Islet precursor cell (in vitro differentiated cells): ENCODE data around the gene ZEB1.
"Not testable (repeated sequence)": the region's sequence is repeated elsewhere in the genome, so short reads cannot be mapped to it uniquely, and the experiment has no call there.

Experiments
- DNase-seq: peaks from one replicate; pipeline ENCODE4 v3.0.0-alpha.2; 2018

Gene ZEB1

DNA sequence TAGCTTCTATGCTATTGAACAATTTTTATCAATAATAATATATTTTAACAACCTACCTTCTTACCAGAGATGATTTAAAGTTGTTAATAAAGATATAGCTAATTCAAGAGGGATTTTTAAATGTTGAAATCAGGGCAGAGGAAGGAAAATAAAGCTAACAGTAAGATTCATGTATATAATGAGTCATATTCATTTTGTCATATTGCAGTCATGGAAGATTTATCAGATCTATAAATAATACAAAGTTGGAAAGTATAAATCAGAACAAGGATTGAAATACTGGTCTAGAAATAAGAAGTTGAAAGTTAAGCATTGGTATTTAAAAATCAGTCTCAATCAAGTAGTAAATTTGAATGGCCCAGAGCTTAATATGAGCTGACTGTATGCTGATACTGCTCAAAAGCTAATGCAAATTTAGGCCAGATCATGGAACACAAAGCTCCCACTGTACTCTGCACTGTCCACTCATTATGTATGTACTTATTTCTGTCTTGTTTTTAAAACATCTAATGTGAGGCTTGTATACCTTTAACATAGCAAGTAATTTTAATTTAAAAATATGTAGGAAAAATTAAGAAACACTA, 196.9 kb downstream of the ZEB1 start:
- DNase-seq = no peak

- DNase-seq = no peak
These were observed 202.2 kb downstream of the ZEB1 start for GRCh38 chr10:31520986-31521831.

DNA sequence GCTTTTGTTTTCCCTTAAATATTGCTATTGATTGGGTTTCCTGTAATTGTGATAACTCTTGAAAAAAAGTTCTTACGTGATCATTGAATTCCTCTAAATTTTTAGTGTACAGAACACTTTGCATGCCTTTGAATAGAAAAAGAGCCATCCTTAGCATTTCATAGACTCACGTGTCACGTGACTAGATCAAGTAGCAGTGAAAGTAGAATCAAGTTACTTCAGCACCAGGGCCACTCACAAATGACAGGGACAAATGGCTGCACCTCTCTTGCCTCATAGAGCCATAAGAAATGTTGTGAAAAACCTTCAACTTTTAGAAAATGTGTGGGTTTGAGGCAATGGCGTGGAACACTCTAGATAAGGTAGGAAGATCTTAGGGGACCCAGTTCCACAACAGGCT, 203.8 kb downstream of the ZEB1 start:
- no peak for DNase-seq

DNA sequence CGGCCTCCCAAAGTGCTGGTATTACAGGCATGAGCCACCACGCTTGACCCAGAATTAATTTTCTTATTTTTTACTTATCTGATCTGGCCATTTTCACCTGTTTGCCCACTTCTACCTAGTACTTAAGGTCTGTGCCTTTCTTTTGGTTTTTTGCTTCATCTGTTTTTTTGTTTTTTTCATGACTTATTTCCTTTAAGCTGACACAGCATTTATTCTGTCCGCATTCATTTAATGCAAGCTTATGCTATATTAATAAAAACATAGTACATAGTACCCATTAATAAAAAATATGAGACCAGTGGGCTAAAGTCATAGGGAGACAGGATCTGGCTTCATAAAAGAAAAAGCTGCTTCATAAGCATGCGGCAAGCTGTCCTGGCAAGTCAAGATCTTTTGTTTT, 205.4 kb downstream of the ZEB1 start:
- DNase-seq = no peak

DNA sequence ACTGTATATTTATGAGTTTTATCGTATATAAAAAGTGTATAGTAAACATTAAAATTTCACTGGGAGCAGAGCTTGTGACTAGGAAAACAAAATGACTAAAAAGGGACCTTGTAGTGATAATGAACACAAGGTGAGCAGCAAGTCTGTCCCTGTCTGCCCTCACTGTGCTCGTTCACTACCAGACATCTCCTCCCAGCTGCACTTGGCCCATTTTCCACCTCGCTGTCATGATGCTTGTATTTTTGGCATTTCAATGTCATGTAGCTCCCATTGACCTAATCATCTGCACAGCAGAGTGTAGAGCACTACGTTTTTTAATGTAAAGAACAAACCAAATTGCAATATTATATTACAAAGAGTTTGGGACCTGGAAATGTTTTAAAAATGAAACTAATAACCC, 207.2 kb downstream of the ZEB1 start:
- DNase-seq = no peak

GRCh38 chr10:31526681-31527080, 207.7 kb downstream of the ZEB1 start:
- no peak for DNase-seq

DNA sequence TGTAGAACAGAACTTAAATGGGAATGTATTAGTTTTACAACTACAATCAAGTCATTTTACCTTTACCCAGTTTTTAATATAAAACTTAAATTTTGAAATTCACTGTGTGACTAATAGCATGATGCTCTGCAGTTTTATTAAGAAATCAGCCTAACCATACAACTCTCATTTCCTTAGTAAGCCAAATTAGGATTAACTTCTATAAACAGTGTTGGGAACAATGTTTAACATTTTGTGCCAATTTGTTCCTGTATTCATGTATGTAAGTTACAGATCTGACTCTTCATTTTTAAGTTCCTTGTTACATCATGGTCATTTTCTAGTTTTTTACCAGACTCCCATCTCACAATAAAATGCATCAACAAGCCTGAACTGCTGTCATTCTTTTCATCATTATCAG, 209.8 kb downstream of the ZEB1 start:
- DNase-seq = no peak

GRCh38 chr10:31536302-31536701, 217.3 kb downstream of the ZEB1 start:
- no peak for DNase-seq

GRCh38 chr10:31549896-31550295, 230.9 kb downstream of the ZEB1 start:
- no peak for DNase-seq

DNA sequence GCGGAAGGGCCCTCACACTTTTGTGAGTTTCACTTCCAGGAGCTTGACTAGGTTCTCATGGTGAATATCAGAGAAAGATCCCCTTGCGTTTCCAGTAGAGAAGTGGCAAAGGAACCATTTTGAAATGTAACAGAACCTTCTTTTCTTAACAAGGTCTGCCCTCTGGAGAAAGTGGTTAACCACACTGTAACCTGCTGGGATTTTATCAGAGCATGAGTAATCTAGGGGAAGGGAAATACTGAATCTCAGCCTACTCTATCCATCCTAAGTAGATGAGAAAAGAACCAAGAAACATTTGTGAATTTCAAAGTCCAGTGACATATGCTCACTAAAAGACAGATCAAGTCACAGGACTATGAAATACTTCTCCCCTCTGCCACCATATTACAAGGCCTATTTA, 235.5 kb downstream of the ZEB1 start:
- DNase-seq = no peak

DNA sequence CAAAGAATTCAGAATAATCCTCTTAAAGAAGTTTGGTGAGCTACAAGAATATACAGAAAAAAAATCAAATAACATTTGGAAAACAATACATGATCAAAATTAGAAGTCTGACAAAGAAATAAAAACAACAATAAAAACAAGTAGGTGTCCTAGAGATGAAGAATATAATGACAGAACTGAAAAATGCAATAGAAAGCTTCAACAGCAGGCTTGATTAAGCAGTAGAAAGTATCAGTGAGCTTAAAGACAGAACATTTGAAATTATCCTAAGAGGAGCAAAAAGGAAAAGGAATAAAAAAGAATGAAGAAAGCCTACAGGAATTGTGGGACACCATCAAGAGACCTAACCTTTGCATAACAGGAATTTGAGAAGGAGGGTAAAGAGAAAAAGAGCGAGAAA, 238.8 kb downstream of the ZEB1 start:
- no peak for DNase-seq

DNA sequence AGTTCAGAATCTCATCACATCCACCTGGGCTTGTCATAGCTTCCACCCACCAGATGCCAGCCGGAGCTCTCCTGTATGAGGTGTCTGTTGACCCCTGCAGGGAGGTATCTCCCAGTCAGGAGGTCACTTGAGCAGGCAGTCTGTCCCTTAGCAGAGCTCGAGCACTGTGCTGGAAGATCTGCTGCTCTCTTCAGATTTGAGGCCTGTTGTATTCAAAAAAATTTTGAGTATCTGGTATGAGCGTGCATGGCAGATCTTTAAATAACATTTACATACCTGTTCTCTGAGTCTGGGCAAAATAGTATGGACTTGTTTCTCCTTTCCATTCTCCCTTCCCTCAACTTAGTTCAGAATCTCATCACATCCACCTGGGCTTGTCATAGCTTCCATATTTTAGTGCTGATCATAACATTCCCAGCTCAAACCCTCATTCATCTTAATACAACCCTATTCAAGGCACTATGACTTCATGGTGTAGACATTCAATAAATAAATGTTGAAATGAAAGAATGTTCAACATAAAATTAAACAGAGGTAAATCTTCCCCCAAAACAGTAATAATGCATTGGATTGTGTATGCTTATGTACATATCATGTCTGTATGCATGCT, 249.3 kb downstream of the ZEB1 start:
- not testable (repeated sequence) for DNase-seq

DNA sequence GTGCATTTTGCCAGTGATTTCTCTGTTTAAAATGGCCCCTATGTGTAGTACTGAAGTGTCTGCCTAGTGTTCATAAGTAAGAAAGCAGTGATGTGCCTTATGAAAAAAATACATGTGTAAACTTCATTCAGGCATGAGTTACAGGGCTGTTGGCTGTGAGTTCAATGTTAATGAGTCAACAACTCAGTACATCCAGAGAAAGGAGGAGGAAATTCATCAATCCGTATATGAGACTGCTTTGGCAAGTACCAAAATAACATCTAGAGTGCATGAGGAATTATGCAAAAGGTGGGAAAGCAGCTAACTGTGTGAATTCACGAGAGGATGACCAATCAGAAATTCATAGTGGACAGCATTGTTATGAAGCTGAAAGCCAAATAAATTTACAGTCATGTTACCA, 255.6 kb downstream of the ZEB1 start:
- no peak for DNase-seq

- no peak for DNase-seq
These were observed 259.3 kb downstream of the ZEB1 start for GRCh38 chr10:31578181-31578852.

DNA sequence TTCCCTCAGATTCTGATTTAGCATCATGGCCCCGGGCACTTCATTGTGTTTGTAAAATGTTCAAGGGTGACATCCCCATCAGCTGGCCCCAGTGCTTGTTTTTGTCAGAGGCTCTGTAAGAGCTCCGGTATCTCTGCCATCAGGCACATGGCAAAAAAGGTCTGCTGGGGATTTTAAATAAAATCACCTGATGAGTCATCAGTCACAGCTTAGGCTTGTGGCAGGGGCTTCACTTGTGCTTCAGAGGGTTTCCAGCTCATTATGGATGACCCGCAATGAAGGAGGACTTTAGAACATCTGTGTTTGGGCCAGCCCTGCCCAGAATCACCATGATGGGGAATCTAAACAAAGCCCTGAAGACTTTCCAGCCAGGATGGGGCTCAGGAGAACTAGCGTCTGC, 259.9 kb downstream of the ZEB1 start:
- no peak for DNase-seq
